GM21723 (cell line): ENCODE results near the gene GRIN1.
A peak's percentile ranks its signal among the peaks of the same experiment; 100 is the strongest.

Experiments used
- ATAC-seq: cut with Tn5 transposase; IDR thresholded peaks from one replicate; pipeline ENCODE4 v1.9.1; 2021; ENCODE audit warnings: mild to moderate bottlenecking, moderate library complexity; ENCODE audit not compliant: unreplicated experiment

GRIN1 gene

DNA sequence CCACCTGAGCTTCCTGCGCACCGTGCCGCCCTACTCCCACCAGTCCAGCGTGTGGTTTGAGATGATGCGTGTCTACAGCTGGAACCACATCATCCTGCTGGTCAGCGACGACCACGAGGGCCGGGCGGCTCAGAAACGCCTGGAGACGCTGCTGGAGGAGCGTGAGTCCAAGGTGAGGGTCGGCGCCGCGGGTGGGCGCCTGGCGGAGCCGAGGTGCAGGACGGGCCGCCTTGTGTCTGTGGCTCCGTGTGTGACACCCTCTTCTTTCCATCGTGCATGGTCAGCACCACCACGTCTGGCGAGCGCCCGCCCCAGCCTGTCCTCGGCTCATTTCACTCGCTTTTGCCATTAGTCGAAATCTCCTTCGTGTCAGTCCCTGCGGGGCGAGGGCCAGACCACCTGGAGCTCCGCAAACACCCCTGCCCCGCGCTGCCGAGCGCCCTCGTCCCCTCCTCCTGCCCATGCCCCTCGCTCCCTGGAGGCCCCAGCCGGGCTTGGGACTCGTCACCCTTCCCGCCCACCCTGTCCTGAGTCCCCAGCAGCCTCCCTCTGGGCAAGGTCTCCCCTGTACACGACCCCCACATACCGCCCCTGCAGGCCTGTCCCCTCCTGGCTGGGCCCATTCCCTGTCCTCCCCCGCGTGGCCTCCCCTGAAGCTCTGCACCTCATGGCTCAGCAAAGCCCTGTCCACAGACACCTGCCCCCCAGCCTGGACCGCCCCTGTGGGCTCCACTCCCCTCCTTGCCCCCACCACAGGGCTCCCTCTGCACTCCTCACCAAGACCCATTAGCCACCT is 7.0 kb downstream of the GRIN1 start:
- no peak for ATAC-seq

DNA sequence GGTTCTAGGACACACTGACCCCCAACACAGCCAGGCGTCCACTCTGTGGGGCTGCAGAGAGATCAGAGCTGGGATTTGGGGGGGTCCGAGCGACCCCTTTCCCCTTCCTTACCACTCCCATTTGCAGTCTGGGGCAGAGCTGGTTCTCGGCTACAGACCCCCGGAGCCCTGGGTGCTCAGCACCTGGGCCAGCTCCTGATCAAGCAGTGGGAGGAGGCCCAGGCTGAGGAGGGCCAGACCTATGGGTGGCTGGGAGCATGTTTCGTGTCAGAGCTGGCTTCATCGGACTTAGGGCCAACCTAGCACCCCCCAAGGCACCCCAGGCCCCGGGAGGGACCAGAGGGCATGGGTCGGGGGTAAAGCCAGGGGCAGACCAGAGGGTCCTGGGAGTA is 7.6 kb downstream of the GRIN1 start:
- no peak for ATAC-seq

DNA sequence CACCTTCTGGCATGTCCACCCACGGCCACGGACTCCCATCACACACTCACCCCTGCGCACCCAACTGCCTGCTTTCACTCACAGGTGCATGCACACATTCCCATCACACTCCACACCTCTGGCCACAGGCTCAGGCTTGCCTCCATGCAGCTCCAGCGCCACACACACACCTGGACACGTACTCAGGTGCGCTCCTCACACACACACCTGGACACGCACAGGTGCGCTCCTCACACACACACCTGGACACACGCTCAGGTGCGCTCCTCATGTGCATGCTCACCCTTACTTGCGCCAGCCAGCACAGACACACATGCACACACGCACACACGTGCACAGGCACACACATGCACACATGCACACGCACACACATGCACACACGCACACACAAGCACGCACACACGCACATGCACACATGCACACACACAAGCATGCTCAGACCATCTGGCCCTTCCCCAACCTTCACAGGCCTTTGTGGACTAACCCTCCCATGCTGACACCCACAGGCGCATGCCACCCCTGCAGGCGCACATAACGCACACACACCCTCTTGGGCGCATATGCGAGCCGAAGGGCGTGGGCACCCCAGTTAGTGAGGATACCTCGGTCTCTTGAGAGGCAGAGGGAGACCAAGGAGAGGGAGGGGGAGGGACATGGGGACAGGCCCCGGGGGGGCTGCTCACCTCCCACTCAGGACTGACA is 8.3 kb downstream of the GRIN1 start:
- no peak for ATAC-seq

DNA sequence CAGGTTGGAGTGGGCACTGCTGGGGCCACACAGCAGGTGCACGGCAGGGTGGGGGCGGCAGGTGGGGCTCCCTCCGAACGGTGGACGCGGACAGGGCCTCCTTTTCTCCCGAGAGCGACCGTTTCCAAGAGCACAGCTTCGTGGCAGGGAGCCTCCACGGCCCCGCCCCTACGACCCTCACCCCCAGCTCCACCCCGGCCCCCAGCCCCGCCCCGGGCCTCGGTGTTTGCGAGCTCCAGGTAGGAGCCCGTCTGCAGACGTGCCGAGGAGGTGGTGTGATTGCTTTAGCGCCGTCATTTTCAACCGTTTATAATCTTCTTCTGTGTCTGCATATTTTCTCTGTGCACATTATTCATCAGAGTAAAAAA is 8.8 kb downstream of the GRIN1 start:
- no peak for ATAC-seq

DNA sequence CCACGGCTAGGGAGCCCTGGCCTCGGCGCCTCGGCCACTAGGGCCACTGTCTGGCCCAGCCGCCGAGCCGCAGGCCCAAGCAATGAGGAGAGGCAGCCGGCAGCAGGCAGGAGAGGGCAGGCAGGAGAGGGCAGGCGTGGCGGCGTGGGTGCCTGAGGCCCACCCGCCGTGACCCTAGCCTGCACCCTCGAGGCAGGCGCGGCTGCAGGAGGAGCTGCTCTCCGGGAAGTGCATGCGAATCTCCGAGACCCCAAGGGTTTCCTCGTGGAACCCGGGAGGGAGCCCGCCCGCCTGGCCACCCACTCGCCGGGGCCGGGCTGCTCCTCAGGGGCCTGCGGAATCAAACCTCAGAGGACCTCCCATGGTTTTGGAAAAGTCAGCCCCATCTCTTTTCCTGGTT is 9.3 kb downstream of the GRIN1 start:
- ATAC-seq, result no peak

DNA sequence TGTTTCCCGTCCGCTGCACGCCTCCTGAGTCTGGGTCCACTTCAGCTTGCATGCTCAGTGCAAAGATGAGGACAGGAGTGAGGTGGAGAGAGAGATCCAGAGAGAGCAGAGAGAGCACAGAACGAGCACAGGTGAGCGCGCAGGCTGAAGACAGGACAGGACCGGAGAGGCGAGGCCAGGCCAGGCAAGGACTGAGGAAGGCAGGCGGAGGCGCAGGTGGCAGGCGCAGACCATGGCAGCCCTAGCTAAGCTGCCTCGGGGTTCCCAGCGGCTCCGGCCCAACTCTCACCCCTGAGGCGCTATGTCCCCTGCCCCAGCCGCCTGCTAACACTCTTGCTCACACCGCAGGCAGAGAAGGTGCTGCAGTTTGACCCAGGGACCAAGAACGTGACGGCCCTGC is 9.7 kb downstream of the GRIN1 start:
- ATAC-seq, result no peak

DNA sequence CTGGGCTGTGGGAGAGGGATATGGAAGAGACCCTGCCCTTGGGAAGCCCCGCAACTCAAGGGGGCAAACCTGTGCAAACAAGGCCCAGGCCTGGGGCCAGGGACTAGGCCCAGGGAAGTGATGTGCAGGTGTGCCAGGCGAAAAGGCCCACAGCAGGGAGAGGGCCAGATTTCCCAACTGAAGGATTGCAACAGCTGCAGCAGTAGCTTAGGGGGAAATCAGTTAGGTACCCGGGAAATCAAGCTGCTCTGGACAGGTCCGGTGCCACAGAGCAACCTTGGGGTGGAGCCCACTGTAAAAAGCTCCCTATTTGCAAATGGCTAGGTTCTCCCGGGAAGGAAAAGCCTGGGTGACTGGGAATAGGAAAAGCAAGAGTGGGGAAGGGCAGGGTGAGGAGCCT is 10.4 kb downstream of the GRIN1 start:
- ATAC-seq, result no peak

DNA sequence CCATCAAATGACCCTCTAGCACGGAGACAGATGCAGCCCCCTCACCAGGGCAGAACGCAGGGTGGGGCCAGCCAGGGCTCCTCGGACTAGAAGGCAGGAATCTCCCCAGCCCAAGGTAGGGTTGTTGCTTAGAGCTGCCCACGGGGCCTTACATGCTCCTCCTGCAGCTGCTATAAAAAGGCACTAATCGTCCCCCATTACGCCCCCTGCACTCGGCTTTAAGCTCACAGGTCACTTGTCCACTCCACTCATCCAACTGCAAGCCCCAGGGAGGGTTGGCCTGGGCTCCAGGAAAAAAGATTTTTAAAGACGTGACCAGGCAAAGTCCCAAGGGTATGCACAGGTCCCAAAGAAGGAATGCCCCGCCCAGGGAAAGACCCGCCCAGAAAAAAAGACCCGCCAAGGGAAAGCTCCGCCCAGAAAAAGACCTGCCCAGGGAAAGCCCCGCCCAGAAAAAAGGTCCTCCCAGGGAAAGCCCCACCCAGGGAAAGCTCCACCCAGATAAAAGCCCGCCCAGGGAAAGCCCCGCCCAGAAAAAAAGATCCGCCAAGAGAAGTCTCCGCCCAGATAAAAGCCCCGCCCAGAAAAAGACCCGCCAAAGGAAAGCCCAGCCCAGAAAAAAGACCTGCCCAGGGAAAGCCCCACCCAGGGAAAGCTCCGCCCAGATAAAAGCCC is 11.1 kb downstream of the GRIN1 start:
- peak; percentile 19 for ATAC-seq

DNA sequence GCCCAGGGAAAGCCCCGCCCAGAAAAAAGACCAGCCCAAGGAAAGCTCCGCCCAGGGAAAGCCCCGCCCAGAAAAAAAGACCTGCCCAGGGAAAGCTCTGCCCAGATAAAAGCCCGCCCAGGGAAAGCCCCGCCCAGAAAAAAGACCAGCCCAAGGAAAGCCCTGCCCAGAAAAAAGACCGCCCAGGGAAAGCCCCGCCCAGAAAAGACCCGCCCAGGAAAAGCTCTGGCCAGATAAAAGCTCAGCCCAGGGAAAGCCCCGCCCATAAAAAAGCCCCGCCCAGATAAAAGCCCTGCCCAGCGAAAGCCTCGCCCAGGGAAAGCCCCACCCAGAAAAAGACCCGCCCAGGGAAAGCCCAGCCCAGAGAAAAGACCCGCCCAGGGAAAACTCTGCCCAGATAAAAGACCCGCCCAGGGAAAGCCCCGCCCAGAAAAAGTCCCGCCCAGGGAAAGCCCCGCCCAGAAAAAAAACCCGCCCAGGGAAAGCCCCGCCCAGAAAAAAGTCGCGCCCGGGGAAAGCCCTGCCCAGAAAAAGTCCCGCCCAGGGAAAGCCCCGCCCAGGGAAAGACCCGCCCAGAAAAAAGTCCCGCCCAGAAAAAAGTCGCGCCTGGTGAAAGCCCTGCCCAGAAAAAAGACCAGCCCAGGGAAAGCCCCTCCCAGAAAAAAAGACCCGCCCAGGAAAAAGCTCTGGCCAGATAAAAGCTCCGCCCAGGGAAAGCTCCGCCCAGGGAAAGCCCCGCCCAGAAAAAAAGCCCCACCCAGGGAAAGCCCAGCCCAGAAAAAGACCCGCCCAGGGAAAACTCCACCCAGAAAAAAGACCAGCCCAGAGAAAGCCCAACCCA is 11.9 kb downstream of the GRIN1 start:
- peak; percentile 34 for ATAC-seq

DNA sequence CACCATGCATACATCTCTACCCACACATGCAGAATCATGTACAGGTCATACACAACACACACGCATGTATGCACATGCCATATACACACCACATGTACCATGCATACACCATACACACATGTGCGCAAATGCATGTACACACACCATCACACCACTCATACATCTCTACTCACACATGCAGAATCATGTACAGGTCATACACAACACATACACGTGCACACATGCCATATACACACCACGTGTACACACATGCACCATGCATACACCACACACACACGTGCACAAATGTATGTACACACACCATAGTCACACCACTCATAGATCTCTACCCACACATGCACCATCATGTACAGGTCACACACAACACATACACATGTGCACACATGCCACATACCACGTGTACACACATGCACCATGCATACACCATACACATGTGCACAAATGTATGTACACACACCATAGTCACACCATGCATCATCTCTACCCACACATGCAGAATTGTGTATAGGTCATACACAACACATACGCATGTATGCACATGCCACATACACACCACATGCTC is 14.0 kb downstream of the GRIN1 start:
- no peak for ATAC-seq

DNA sequence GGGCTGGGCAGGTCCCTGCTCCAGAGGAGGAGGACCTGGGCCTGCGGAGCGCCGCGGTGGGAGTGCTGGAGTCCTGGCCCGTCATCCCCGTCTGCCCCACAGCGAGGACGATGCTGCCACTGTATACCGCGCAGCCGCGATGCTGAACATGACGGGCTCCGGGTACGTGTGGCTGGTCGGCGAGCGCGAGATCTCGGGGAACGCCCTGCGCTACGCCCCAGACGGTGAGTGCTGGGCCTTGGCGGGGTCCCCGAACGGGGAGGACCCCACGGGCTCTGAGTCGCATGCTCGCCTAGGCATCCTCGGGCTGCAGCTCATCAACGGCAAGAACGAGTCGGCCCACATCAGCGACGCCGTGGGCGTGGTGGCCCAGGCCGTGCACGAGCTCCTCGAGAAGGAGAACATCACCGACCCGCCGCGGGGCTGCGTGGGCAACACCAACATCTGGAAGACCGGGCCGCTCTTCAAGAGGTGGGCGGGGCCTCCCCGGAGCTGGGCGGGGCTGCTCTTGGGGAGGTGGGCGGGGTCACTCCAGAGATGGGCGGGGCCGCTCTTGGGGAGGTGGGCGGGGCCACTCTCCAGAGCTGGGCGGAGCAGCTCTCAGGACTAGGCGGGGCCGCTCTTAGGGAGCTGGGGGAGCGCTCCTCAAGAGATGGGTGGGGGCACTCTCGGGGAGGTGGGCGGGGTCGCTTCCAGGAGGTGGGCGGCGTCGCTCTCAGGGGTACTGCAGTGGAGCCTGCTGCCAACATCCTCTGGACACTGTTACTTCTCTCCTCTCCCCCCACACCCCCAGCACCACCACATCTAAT is 17.8 kb downstream of the GRIN1 start:
- ATAC-seq, result no peak

DNA sequence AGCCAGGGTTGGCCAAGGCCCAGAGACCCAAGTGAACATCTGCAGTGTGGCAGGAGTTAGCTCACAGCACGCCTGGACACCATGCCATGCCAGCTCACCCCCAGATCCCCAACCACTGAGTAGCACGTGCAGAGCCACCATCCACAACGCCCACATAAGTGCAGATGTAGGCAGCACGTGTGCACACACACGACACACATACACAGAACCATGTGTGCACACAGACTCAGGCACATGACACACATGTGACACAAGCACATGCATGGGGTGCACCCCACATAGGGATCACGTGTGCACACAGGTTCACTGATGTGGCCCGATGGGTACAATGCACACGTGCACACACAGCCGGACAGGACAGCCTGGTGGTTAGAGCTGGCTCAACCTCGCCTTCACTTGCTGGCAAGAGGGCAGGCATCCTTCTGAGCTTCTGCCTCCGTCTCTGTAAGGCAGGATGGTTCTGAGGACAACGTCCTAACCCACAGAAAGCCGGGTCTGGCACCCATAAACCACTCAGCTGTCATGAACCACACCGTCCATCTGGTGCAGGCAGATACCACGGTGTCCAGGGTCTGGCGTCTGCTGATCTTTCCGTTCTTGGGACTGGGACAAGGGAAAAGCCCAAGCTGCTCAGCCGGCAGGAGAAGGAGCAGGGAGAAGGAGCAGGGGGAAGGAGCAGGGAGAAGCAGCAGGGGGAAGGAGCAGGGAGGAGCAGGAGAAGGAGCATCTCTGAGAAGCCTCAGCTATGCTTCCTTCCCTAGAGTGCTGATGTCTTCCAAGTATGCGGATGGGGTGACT is 18.9 kb downstream of the GRIN1 start:
- no peak for ATAC-seq

DNA sequence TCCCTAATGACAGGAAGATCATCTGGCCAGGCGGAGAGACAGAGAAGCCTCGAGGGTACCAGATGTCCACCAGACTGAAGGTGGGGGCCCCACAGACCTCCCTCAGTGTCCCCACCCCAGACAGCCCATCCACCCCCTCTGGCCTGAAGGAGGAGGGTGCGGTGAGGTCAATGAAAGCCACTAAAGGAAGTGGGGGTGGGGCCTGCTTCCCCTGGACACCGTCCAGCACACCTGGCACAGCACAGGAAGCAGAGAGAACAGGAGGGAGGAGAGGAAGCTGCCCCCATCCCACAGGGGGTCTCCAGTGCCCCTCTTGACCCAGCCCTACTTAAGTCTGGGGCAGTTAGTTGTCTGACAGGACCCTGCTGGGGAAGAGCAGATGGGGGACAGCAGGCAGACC is 19.7 kb downstream of the GRIN1 start:
- no peak for ATAC-seq

DNA sequence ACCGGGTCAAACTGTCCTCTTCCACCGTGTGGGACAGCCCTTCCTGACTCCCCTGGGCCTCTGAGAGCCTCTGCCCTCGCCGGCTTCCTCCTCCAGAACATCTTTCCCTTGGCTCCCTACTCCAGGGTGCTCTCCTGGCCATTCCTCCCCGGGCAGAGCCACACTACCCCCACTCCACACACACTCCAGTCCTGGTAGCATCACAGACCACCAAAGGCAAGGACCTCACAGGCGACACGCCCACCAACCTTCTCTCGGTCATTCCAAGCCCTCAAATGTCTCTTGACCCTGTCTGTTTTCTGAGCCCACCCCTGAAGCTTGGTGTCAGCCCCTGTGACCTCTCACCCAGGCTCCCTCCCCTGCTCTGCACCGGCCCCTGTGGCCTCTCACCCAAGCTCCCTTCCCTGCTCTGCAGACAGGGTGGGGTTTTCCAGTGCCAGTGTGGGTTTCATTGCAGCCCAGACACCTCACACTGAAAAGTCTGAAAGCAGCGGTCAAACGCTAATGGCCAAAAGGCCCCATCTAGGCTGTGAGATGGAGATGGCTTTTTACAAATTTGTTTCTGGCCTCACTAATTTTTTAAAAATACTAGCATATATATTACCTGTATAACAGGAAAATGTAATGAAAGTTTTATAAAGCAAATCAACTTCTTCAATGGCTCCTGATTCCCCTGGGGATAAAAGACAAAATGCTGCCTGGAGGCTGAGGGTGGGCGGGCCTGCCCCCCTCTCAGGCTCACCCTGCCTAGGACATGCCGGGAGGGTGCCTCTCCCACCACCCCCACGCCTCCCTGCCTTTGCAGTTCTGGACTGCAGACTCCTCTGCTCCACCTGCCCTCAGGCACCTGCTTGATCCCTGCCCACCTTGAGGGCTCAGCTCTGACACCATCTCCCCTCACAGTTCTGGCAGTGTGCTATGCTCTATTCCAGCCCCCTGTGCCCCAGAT is 20.4 kb downstream of the GRIN1 start:
- ATAC-seq, result no peak

DNA sequence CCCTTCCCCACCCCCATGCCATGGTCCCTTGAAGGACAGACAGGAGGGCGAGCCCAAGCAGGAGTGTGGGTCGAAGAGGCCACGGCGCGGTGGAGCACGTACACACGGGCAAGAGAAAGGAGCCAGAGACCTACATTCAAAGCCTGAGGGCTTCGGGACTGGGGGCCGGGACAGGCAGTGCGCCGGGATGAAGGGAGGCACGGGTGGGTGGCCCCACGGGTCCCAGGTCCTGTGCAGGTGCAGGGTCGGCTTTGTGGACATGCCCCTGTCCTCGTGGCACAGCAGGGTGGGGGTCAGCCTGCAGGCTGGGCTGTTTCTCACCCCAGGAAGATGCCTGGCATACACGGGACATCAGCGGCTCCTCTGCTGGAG is 21.1 kb downstream of the GRIN1 start:
- no peak for ATAC-seq

DNA sequence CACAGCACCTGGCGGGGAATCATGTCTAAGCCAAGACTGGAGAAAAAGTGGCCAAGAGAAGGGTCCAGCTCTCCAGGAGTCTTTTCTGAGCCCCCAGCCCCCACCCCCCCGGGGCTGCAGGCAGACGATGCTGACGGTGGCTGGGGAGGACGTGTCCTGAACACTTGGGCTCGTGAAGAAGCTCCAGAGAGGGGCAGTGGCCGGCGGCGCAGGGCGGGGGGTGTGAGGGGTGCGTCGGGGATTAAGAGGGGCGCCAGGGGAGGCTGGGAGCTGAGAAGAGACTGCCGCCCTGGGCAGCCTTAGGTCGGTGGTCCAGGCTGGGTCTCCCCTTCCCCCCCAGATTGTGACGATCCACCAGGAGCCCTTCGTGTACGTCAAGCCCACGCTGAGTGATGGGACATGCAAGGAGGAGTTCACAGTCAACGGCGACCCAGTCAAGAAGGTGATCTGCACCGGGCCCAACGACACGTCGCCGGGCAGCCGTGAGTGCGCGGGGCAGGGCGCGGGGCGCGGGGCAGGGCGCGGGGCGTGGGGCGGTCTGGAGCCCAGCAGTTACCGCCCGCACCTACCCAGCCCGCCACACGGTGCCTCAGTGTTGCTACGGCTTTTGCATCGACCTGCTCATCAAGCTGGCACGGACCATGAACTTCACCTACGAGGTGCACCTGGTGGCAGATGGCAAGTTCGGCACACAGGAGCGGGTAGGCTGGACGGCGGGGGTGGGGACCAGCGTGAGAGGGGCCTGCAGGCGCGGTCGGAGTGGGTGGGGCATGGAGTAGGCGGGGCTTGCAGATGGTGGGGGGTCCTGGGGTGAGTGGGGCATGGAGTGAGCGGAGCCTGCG is 22.0 kb downstream of the GRIN1 start:
- no peak for ATAC-seq
